Prostate gland (tissue), 2 donors: ENCODE measurements around the gene TSC22D3. TPM values are rescaled to one million over a fixed set of nuclear protein-coding genes. Genes with fewer than 3 reads are reported as not detected.

Experiments used
- DNase-seq: peaks from one replicate; pipeline ENCODE4 v3.0.0-alpha.2; 2019; ENCODE audit warnings: low spot score
- H3K27ac ChIP-seq, 2 donors: fragments of 200-600 bp; sonication (generic); 2 replicates each; pipeline ENCODE4 v1.5.1; 2017 to 2019
- H3K27me3 ChIP-seq: fragments of 200-600 bp; sonication (generic); replicated peaks from 2 replicates; pipeline ENCODE4 v1.5.1; 2019; ENCODE audit not compliant: insufficient read depth
- H3K36me3 ChIP-seq, 2 donors: fragments of 200-600 bp; sonication (generic); 1 replicate in 1 of 2; 2 replicates in 1 of 2; pipeline versions ENCODE4 v1.5.1 to v1.8.1; 2017 to 2019
- H3K4me1 ChIP-seq: fragments of 200-600 bp; sonication (generic); replicated peaks from 2 replicates; pipeline ENCODE4 v1.5.1; 2019
- H3K4me3 ChIP-seq, 2 donors: fragments of 200-600 bp; sonication (generic); 2 replicates each; pipeline ENCODE4 v1.5.1; 2017 to 2019
- H3K9me3 ChIP-seq: fragments of 200-600 bp; sonication (generic); 2 replicates; pipeline ENCODE4 v1.5.1; 2017
- CTCF ChIP-seq, 4 experiments: fragments of 200-600 bp in 2 of 4; fragments of 450-650 bp in 2 of 4; sonication (generic) in 2 of 4; IDR thresholded peaks; 1 replicate in 3 of 4; 2 replicates in 1 of 4; pipeline ENCODE4 v1.5.1; 2016 to 2019; ENCODE audit warnings: antibody characterized with exemption in 4 of 4, mild to moderate bottlenecking in 2 of 4, moderate library complexity in 2 of 4
- POLR2A ChIP-seq: fragments of 450-650 bp; IDR thresholded peaks from one replicate; pipeline ENCODE4 v1.6.1; 2016; ENCODE audit warnings: antibody characterized with exemption, mild to moderate bottlenecking
- POLR2AphosphoS5 ChIP-seq: sonication (generic); formaldehyde crosslinking; IDR thresholded peaks from one replicate; pipeline ENCODE4 v1.6.1; 2017; ENCODE audit warnings: antibody characterized with exemption
- WGBS: methylation state at CpG from one replicate; pipeline ENCODE4 v1.1.5; 2018; 5-methylcytosine and 5-hydroxymethylcytosine counted together
- intact Hi-C: fragments of 100-400 bp; cut with DNase I; formaldehyde crosslinking; loops from one replicate; pipeline ENCODE4 v1.14.2; 2022
- total RNA-seq, 2 donors: library from RNA; depleted of rRNA; stranded (reverse); fragments of >200 nt; gene quantifications; one replicate each; pipeline ENCODE4 v1.1.0, GENCODE V29; 2016

Gene TSC22D3
- total RNA-seq, 2 donors from 2014 or later = 480 to 1,164 TPM

- Histone ChIP-seq H3K27ac (no peak overlapping the region), H3K36me3 (no peaks in the 10 kb centered on the region), H3K27me3 (no peaks in the 10 kb centered on the region), H3K9me3 (no peaks in the 10 kb centered on the region), H3K4me3 (no peak overlapping the region), H3K4me1 (no peaks in the 10 kb centered on the region)
- no peak for DNase-seq
- intact Hi-C loops = no loop called here
- TF ChIP-seq CTCF (IDR thresholded peaks at IDR 0.05) = no peak
- TF ChIP-seq POLR2A = no peak
- TF ChIP-seq POLR2AphosphoS5 = no peak
- 100% methylated on average over 1 of the region's 1 CpG for WGBS
These were observed 108.7 kb downstream of the TSC22D3 start for GRCh38 chrX:107666931-107667330.

Other genes starting within 250 kb of the TSC22D3 start
- gene PRPS1, start 147.3 kb downstream of the TSC22D3 start, total RNA-seq = 10 to 100 TPM; 37.5 to 37.6 TPM
- 1 to 10 TPM in 1 of 2 donors, not detected in 1; 1.2 TPM for gene NCBP2L, start 1.9 kb upstream of the TSC22D3 start, total RNA-seq
- 10 to 100 TPM; 35.6 to 52.5 TPM for gene MID2, start 50.1 kb upstream of the TSC22D3 start, total RNA-seq
- gene TEX13B, start 206.6 kb upstream of the TSC22D3 start, total RNA-seq = not detected